Type B pancreatic cell (in vitro differentiated cells): ENCODE data around the gene STAT5A. TPM values are rescaled to one million over a fixed set of nuclear protein-coding genes. Genes with fewer than 3 reads are reported as not detected.

Experiments used
- DNase-seq: peaks from one replicate; pipeline ENCODE4 v3.0.0; 2021; ENCODE audit warnings: mixed read lengths; ENCODE audit not compliant: unreplicated experiment; ENCODE audit errors: extremely low spot score
- H3K27ac Mint-ChIP-seq: 2 replicates; pipeline ENCODE4 v1.8.0; 2021; ENCODE audit warnings: mild to moderate bottlenecking, mixed read lengths
- H3K27me3 Mint-ChIP-seq: 2 replicates; pipeline ENCODE4 v1.8.0; 2021; ENCODE audit warnings: mixed read lengths
- H3K36me3 Mint-ChIP-seq: 2 replicates; pipeline ENCODE4 v1.8.0; 2021; ENCODE audit warnings: mixed read lengths
- H3K4me1 Mint-ChIP-seq: one replicate; pipeline ENCODE4 v1.8.0; 2021; ENCODE audit warnings: mixed read lengths; ENCODE audit not compliant: unreplicated experiment
- H3K4me3 Mint-ChIP-seq: 2 replicates; pipeline ENCODE4 v1.8.0; 2021; ENCODE audit warnings: mild to moderate bottlenecking, mixed read lengths
- H3K9me3 Mint-ChIP-seq: 2 replicates; pipeline ENCODE4 v1.8.0; 2021; ENCODE audit warnings: mixed read lengths
- total RNA-seq: library from RNA; stranded (reverse); gene quantifications from 2 replicates; pipeline ENCODE4 v1.2.1, GENCODE V29; 2021; ENCODE audit warnings: low replicate concordance
- TF ChIP-seq, protein P1 (sequence below): fragments of 200-600 bp; sonication (generic); conservative IDR thresholded peaks from 2 replicates; pipeline ENCODE4 v1.5.0; 2021; ENCODE audit warnings: antibody characterized with exemption, mild to moderate bottlenecking

Gene STAT5A
- total RNA-seq, 1 donor from 2014 or later = 2.0 TPM

DNA sequence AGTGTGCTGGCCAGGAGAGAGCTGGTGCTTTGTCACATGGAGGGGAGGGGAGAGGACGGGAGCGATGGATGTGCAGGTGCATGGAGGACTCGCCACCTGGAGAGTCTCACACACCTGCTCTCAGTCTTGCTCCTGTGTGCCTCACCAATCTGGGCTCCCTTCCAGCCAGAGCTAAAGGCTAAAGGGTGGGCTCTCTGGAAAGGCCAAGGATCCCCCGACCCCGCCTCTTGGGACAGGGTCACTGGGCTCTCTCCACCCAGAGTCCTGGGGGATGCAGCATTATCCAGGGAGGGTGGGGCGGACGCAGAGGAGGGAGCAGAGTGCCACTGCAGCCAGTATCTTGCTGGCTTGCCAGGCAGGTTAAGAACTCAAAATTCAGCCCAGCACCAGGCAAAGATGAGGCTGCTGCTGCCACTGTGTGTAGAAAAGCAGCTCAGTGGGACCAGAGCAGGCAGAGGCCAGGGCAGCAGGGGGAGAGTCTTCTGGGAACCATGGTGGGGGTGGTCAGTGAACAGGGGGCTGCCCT lies 6.7 kb upstream of the STAT5A start:
- DNase-seq = peak; percentile 64
- TF ChIP-seq, protein P1, sequence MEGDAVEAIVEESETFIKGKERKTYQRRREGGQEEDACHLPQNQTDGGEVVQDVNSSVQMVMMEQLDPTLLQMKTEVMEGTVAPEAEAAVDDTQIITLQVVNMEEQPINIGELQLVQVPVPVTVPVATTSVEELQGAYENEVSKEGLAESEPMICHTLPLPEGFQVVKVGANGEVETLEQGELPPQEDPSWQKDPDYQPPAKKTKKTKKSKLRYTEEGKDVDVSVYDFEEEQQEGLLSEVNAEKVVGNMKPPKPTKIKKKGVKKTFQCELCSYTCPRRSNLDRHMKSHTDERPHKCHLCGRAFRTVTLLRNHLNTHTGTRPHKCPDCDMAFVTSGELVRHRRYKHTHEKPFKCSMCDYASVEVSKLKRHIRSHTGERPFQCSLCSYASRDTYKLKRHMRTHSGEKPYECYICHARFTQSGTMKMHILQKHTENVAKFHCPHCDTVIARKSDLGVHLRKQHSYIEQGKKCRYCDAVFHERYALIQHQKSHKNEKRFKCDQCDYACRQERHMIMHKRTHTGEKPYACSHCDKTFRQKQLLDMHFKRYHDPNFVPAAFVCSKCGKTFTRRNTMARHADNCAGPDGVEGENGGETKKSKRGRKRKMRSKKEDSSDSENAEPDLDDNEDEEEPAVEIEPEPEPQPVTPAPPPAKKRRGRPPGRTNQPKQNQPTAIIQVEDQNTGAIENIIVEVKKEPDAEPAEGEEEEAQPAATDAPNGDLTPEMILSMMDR = no peak

DNA sequence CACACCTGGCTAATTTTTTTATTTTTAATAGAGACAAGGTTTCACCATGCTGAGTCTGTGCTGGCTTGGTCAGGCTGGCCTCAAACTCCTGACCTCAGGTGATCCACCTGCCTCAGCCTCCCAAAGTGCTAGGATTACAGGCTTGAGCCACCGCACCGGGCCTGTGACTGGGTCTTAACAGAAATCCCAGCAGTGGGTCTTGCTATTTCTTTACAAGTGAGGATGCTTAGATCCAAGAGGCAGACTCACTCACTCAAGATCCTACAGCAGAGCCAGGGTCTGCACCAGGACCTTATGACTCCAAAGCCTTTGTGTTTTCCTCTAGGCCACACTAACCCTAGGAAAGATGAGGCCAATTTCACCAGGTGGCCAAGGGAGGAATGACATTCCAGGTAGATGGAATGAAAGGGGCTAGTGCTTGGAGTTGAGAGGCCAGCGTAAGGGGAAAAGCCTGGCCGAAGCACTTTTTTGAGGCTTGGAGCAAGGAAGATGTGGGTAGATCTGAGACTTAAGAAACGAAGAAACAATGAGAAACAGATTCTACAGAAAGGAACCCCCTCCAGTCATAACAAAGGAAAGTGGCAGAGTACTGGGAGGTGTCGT lies 5.7 kb upstream of the STAT5A start:
- Mint-ChIP-seq H3K36me3 (no peaks in the 10 kb centered on the region), H3K4me3 (no peak overlapping the region), H3K9me3 (no peaks in the 10 kb centered on the region), H3K27me3 (peaks cover 10% of the 10 kb centered on the region), H3K27ac (no peak overlapping the region), H3K4me1 (peaks cover 17% of the 10 kb centered on the region)
- DNase-seq = peak; percentile 29
- TF ChIP-seq, protein P1 = peak; percentile 27

More for the DNA sequence above, 6.7 kb upstream of the STAT5A start:
- Mint-ChIP-seq H3K27ac (no peak overlapping the region), H3K9me3 (no peaks in the 10 kb centered on the region), H3K36me3 (no peaks in the 10 kb centered on the region), H3K27me3 (peaks cover under 1% of the 10 kb centered on the region), H3K4me3 (no peak overlapping the region), H3K4me1 (peaks cover 13% of the 10 kb centered on the region)

DNA sequence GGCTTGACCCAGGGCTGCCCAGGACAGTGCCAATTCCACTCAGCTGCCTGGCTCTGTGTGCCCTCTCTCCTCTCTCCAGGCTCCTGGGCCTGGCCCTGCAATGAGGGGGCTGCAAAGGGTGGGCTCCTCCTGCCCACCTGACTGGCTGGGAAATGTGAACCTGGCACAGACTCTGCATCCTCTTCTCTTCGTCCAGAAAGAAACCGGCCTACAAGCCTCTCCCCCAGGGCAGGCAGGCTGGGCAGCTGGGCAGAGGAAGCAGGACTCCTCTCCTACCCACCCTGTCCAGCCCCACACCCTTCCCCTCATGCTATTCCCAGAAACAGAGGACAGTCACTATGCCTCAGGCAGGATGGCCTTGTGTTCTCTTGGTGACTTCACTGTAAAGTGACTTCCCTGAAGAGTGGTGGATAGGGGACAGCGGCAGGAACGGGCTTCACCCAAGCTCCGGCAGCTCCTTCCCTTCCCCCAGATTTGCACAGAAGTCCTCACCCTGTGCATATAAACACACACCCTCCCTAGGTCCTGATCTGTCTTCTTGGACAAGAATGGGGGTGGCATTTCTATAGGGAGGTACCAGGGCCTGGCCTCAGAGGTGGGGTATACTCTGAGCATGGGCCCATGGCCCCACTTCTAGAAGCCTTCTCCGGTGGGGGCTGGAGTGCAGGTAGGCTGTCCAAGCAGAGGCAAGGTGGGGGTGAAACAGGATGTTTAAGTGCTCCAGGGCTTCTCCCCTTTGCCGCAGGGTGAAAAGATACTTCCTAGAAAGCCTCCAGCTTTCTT lies 4.9 kb upstream of the STAT5A start:
- Mint-ChIP-seq H3K36me3 (no peaks in the 10 kb centered on the region), H3K27ac (no peak overlapping the region), H3K9me3 (no peaks in the 10 kb centered on the region), H3K4me3 (no peak overlapping the region), H3K4me1 (peaks cover 20% of the 10 kb centered on the region), H3K27me3 (peaks cover 13% of the 10 kb centered on the region)
- DNase-seq = peak; percentile 50
- TF ChIP-seq, protein P1 = no peak

DNA sequence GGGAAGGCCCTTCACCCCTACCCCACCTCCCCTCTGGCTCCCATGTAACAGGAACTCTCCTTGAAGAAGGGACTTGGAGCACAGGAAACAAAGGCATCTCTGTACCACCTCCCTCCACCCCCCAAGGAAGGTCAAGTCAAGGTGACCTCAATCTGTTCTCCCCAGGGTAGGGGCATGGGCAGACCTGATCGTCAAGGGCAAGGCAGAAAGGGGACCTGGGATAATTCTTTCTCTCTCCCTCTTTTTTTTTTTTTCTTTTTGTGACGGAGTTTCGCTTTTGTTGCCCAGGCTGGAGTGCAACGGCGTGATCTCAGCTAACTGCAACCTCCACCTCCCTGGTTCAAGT lies 4.3 kb upstream of the STAT5A start:
- no peak for DNase-seq
- Mint-ChIP-seq H3K9me3 (no peaks in the 10 kb centered on the region), H3K36me3 (no peaks in the 10 kb centered on the region), H3K4me1 (peaks cover 20% of the 10 kb centered on the region), H3K4me3 (no peak overlapping the region), H3K27ac (no peak overlapping the region), H3K27me3 (peaks cover 13% of the 10 kb centered on the region)
- TF ChIP-seq, protein P1 = no peak

DNA sequence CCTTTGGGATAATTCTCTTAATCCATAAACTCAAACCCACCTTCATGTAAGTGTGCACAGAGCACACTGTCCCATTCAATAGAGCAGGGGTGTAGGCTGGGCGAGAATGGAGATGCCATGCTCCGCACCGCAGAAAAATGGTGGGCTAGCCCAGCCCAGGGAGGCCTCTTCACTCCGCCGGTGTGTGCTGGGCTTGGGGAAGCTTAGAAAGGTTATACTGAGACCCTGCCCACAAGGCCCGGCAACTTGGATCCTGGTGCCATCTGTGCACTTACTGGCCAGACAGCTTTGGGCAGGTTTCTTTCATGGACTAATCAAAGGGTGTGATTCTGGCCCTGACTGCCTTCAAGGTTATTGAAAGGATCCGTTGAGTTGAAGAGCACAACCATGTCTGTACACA lies 3.7 kb upstream of the STAT5A start:
- H3K4me3 Mint-ChIP-seq = no peak overlapping the region
- no peaks in the 10 kb centered on the region for H3K9me3 Mint-ChIP-seq
- H3K36me3 Mint-ChIP-seq = no peaks in the 10 kb centered on the region
- peak; percentile 39 for DNase-seq
- TF ChIP-seq, protein P1 = no peak
- peaks cover 16% of the 10 kb centered on the region for H3K27me3 Mint-ChIP-seq
- peaks cover 20% of the 10 kb centered on the region for H3K4me1 Mint-ChIP-seq
- no peak overlapping the region for H3K27ac Mint-ChIP-seq
